GM19025 (cell line): Measurements from ENCODE around the gene B3GALT6.

Experiments
- ATAC-seq: cut with Tn5 transposase; IDR thresholded peaks from one replicate; pipeline ENCODE4 v1.9.1; 2021; ENCODE audit warnings: mild to moderate bottlenecking, low read depth, moderate library complexity; ENCODE audit not compliant: unreplicated experiment

The B3GALT6 gene

GRCh38 chr1:1281533-1282321, 49.7 kb downstream of the B3GALT6 start:
- no peak for ATAC-seq

DNA sequence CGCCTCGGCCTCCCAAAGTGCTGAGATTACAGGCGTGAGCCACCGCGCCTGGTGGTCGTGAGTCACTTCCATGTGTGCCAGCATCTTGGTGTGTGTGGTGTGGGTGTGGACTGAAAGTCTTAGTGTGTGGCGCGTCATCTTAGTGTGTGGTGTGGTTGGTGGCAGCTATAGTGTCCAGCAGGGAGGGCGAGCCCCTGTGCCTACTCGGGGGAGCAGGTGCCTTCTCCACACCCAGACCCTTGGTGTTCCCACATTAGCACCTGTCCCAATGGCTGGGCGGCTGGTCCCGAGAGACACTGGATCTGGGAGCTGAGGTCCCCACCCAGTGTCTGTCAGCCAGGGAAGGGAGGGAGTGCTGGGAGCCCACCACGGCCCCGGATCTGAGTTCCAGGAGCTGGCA, 51.0 kb downstream of the B3GALT6 start:
- no peak for ATAC-seq

GRCh38 chr1:1283821-1284220, 51.8 kb downstream of the B3GALT6 start:
- no peak for ATAC-seq
